RPMI7951 (cell line): Measurements from ENCODE around the gene FSTL3. TPM values are rescaled to one million over a fixed set of nuclear protein-coding genes. Genes with fewer than 3 reads are reported as not detected.

ENCODE experiments used
- DNase-seq: peaks from one replicate; pipeline ENCODE4 v3.0.0-alpha.2; 2012; ENCODE audit warnings: low read depth
- total RNA-seq: library from RNA; depleted of rRNA; stranded (reverse); fragments of >200 nt; shearing (Covaris generic); gene quantifications from 2 replicates; pipeline ENCODE4 v1.2.3, GENCODE V29; 2014

FSTL3 gene
- total RNA-seq, 1 experiment from 2014 or later, result 4.4 TPM

- no peak for DNase-seq
Measured at GRCh38 chr19:645912-646778, 30.0 kb upstream of the FSTL3 start.

GRCh38 chr19:646779-647565 is 29.2 kb upstream of the FSTL3 start:
- DNase-seq, result no peak

- no peak for DNase-seq
Measured at GRCh38 chr19:647566-648284, 28.5 kb upstream of the FSTL3 start.

GRCh38 chr19:648305-648704 is 27.9 kb upstream of the FSTL3 start:
- no peak for DNase-seq

- DNase-seq, result no peak
Measured at GRCh38 chr19:648904-649801, 27.0 kb upstream of the FSTL3 start.

GRCh38 chr19:650121-650520 is 26.1 kb upstream of the FSTL3 start:
- DNase-seq, result no peak

DNA sequence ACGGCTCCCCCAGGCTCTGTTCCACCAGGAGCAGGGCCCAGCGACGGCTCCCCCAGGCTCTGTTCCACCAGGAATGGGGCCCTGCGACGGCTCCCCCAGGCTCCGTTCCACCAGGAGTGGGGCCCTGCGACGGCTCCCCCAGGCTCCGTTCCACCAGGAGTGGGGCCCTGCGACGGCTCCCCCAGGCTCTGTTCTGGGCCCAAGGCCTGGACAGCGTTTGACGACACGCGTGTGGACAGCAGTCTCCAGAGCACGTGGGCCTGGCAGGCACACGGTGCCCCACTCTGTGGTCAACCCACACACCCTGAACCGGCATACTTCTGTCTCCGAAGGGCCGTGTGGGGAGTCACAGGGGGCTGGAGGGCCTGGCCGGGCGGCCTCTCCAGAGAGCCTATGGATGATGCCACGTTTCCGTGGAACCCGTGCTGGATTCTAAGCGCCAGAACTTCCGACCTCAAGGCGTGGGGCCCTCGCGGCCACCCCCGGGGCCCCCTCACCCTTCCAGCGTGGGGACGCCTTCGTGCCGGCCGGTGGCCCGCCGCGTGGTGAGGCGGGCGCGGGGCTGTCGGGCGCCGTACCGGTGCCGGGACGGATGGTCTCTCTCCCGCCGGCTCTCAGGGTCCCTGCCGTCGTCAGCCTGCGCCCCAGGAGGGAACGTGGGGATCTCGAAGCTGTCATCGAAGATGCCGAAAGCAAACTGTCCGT is 24.9 kb upstream of the FSTL3 start:
- DNase-seq, result no peak

GRCh38 chr19:651991-652390 is 24.2 kb upstream of the FSTL3 start:
- no peak for DNase-seq

GRCh38 chr19:652467-653389 is 23.5 kb upstream of the FSTL3 start:
- no peak for DNase-seq

GRCh38 chr19:653425-653824 is 22.8 kb upstream of the FSTL3 start:
- DNase-seq, result no peak

DNA sequence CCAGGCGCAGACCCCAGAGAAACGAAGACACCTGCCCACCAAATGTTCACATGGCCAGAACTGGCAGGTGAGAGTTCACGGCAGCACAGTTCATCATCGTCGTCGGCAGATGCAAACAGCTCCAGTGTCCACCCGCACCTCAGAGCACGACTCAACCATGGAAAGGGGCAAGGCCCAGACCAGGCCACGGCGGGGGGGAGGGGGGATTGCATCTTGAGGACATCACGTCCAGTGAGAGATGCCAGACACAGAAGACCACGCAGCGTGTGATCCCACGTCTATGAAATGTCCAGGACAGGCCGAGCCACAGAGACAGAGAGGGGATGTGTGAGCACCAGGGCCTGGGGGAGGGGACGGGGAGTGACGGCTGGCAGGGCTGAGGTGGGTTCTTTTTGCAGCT is 20.5 kb upstream of the FSTL3 start:
- DNase-seq, result no peak

- DNase-seq, result no peak
Measured at GRCh38 chr19:656751-657559, 19.2 kb upstream of the FSTL3 start.

DNA sequence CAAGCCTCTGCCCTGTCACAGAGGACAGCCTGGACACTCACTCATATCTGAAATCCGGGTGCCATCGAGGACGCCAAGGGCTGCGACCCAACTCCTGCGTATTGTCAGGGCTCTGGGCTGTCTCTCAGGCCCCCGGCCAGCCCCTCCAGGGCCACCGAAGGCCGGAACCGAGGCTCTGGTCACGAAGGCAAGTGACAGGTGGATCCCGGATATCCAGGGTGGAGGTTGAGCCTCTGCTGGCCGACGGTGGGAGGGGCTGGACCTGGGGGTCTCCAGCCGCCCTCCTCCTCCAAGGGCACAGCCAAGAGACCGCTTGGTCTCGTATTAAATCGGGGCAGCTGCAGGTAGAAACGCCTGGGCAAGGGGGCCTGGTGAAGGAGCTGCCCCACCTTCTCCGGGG is 18.6 kb upstream of the FSTL3 start:
- no peak for DNase-seq

GRCh38 chr19:658059-658839 is 17.9 kb upstream of the FSTL3 start:
- DNase-seq, result no peak

- peak; percentile 28 for DNase-seq
Measured at GRCh38 chr19:658916-659839, 17.0 kb upstream of the FSTL3 start.

GRCh38 chr19:660793-661426 is 15.3 kb upstream of the FSTL3 start:
- no peak for DNase-seq
